Body of pancreas (tissue), 4 donors: ENCODE results near the gene EDIL3. TPM values are rescaled to one million over a fixed set of nuclear protein-coding genes. Genes with fewer than 3 reads are reported as not detected.

ENCODE experiments used
- ATAC-seq: fragments of 150-250 bp; one replicate; pipeline ENCODE4 v1.9.1; 2016
- DNase-seq, 4 donors: peaks; one replicate each; pipeline ENCODE4 v3.0.0-alpha.2; 2019
- H3K27ac ChIP-seq, 4 donors: fragments of 200-600 bp; sonication (generic); 1 replicate in 3 of 4; 2 replicates in 1 of 4; pipeline versions ENCODE4 v1.5.1 to v1.6.1; 2016 to 2019; ENCODE audit warnings: mild to moderate bottlenecking in 1 of 4, mixed read lengths in 1 of 4, moderate library complexity in 1 of 4
- H3K27me3 ChIP-seq, 2 donors: fragments of 200-600 bp; sonication (generic); one replicate each; pipeline ENCODE4 v1.6.0; 2016; ENCODE audit warnings: mild to moderate bottlenecking in 1 of 2
- H3K36me3 ChIP-seq, 2 donors: fragments of 200-600 bp; sonication (generic); replicated peaks in 1 of 2; 2 replicates each; pipeline ENCODE4 v1.5.1; 2016; ENCODE audit warnings: low read depth in 2 of 2; ENCODE audit not compliant: insufficient read depth in 1 of 2
- H3K4me1 ChIP-seq: fragments of 200-600 bp; sonication (generic); one replicate; pipeline ENCODE4 v1.6.0; 2016
- H3K4me3 ChIP-seq, 2 donors: fragments of 200-600 bp; sonication (generic); 1 replicate in 1 of 2; 2 replicates in 1 of 2; pipeline ENCODE4 v1.5.1; 2016 to 2019
- H3K9me3 ChIP-seq, 3 donors: fragments of 200-600 bp; sonication (generic); 1 replicate in 2 of 3; 2 replicates in 1 of 3; pipeline ENCODE4 v1.5.1; 2016
- POLR2A ChIP-seq, 3 donors: fragments of 450-650 bp; IDR thresholded peaks; one replicate each; pipeline ENCODE4 v1.6.1; 2016; ENCODE audit warnings: antibody characterized with exemption in 3 of 3, mild to moderate bottlenecking in 2 of 3
- WGBS, 2 donors: methylation state at CpG; one replicate each; pipeline ENCODE4 v1.1.5; 2017; 5-methylcytosine and 5-hydroxymethylcytosine counted together
- intact Hi-C: fragments of 100-400 bp; cut with DNase I; formaldehyde crosslinking; loops from one replicate; pipeline ENCODE4 v1.15.1; 2023
- total RNA-seq, 2 donors: library from RNA; depleted of rRNA; stranded (reverse); fragments of >200 nt; gene quantifications; one replicate each; pipeline ENCODE4 v1.1.0, GENCODE V29; 2016
- TF ChIP-seq, protein P1 (sequence below), 7 experiments: fragments of 450-650 bp in 4 of 7; fragments of 200-600 bp in 3 of 7; sonication (generic) in 3 of 7; IDR thresholded peaks; one replicate each; pipeline ENCODE4 v1.5.1; 2016 to 2019; ENCODE audit warnings: antibody characterized with exemption in 7 of 7

Gene EDIL3
- total RNA-seq, 2 donors from 2014 or later = 2.3 to 4.7 TPM

DNA sequence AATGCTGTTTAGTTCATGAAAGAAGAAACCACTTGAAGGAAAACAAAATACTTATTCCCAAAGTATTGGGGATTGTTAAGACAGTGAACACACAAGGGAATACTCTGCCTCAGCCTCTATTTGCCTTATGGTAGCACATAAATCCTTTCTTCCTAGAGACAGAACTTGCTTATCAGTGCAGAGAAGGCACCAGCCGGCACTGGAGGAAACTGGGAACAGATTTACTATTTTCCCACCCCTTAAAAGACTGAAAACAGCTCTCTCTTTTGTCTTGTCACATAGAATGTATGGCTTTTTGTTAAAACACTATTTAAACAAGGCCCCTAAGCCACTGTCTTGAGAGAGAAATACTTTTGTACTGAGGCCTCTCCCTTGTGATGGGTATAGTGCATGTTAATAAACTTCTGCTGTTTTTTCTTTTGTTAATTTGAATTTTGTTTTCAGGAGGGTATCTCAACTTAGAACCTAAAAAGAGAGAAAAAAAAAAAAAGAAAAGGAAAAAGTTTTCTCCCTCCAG lies 40.7 kb upstream of the EDIL3 start:
- 6 to 32% methylated on average over 1 of the region's 1 CpG for WGBS, 2 donors
- DNase-seq (no peak), ATAC-seq (no peak)
- Histone ChIP-seq H3K9me3 (no peaks in the 10 kb centered on the region), H3K27ac (no peak overlapping the region), H3K27me3 (no peaks in the 10 kb centered on the region), H3K4me1 (no peaks in the 10 kb centered on the region), H3K4me3 (no peak overlapping the region), H3K36me3 (no peaks in the 10 kb centered on the region)
- intact Hi-C loops = no loop called here
- no peak for TF ChIP-seq POLR2A (IDR thresholded peaks at IDR 0.05)

DNA sequence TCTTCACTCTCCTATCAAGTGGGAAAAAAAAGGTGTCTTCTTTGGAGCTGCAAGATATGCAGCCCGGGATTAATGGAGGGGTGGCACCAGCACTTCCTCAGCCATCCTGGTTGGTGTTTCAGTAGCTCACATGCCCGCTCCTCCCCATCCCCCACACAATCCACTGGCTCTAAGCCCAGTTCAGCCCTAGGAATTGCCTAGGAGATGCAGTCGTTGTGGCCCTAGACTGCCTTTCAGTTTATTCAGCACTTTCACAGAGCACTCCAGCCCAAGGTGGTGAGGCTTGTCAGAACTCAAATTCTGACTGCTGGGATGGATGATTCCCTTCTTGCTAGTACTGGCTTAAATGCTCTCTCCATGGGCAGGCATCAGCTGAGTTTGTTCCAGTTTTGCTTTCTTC lies 35.1 kb upstream of the EDIL3 start:
- Histone ChIP-seq H3K9me3 (no peaks in the 10 kb centered on the region), H3K4me3 (no peak overlapping the region), H3K36me3 (no peaks in the 10 kb centered on the region), H3K4me1 (no peaks in the 10 kb centered on the region), H3K27me3 (no peaks in the 10 kb centered on the region), H3K27ac (no peak overlapping the region)
- DNase-seq (no peak), ATAC-seq (no peak)
- intact Hi-C loops = no loop called here
- WGBS, 2 donors = 72 to 85% methylated on average over 3 of the region's 3 CpGs
- TF ChIP-seq, protein P1, sequence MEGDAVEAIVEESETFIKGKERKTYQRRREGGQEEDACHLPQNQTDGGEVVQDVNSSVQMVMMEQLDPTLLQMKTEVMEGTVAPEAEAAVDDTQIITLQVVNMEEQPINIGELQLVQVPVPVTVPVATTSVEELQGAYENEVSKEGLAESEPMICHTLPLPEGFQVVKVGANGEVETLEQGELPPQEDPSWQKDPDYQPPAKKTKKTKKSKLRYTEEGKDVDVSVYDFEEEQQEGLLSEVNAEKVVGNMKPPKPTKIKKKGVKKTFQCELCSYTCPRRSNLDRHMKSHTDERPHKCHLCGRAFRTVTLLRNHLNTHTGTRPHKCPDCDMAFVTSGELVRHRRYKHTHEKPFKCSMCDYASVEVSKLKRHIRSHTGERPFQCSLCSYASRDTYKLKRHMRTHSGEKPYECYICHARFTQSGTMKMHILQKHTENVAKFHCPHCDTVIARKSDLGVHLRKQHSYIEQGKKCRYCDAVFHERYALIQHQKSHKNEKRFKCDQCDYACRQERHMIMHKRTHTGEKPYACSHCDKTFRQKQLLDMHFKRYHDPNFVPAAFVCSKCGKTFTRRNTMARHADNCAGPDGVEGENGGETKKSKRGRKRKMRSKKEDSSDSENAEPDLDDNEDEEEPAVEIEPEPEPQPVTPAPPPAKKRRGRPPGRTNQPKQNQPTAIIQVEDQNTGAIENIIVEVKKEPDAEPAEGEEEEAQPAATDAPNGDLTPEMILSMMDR (IDR thresholded peaks at IDR 0.05) = no peak
- no peak for TF ChIP-seq POLR2A (IDR thresholded peaks at IDR 0.05)

DNA sequence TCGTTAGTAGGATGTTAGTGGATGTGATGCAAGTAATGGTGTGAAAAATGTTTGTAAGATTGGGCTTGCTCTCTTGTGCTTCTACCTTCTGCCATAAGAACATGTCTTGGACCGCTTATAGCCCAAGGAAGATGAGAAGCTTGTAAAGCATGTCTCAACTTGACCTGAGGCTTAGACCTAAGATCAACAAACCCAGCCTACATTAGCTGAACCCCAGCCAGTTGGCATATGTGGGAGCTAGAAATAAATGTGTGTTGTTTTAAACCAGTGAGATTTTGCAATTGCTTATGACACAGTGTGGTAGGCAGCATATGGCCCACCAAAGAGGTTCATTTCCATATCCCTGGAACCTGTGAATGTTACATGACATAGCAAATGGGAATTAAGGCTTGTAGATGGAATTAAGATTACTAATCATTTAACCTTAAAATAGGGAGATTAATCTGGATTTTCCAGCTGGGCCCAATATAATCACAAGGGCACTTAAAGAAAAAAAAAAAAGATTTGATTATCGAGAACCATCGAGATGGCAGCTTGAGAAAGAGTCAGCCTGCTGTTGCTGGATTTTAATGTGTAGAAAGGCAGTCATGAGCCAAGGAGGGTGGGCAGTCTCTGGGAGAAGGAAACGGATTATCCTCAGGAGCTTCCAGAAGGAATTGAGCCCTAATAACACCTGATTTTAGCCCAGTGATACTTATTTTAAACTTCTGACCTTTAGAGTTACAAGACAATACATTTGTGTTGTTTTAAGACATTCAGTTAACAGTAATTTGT lies 27.3 kb upstream of the EDIL3 start:
- no peak for DNase-seq
- TF ChIP-seq, protein P1 (IDR thresholded peaks at IDR 0.05) = no peak
- no peak overlapping the region for H3K27ac ChIP-seq
- no peaks in the 10 kb centered on the region for H3K36me3 ChIP-seq
- H3K9me3 ChIP-seq = no peaks in the 10 kb centered on the region
- no peak overlapping the region for H3K4me3 ChIP-seq
- no peaks in the 10 kb centered on the region for H3K4me1 ChIP-seq
- 72 to 80% methylated on average over 4 to 5 of the region's 5 CpGs for WGBS, 2 donors
- intact Hi-C loops = no loop called here
- no peak for ATAC-seq
- H3K27me3 ChIP-seq = no peaks in the 10 kb centered on the region

DNA sequence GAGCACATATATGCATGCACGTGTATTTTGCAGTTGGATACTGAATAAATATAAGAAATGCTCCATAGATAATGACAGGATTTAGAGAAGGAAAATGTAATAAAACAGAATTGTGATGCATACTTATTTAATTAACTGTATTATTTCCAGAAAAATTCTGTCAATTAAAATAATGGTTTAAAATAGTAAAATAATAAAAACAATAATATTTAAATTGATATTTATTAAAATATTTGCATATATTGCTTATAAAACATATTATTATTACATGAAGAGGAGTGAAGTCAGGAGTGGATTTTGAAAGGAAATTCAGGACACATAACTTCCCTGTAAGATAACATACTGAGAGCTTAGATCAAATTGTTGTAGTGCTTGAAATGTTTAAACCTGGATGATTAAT lies 21.4 kb upstream of the EDIL3 start:
- H3K4me1 ChIP-seq = no peaks in the 10 kb centered on the region
- no peaks in the 10 kb centered on the region for H3K9me3 ChIP-seq
- no peak for DNase-seq
- TF ChIP-seq POLR2A (IDR thresholded peaks at IDR 0.05) = no peak
- TF ChIP-seq, protein P1 (IDR thresholded peaks at IDR 0.05) = no peak
- H3K27ac ChIP-seq = no peak overlapping the region
- no peaks in the 10 kb centered on the region for H3K27me3 ChIP-seq
- no peak for ATAC-seq
- no peaks in the 10 kb centered on the region for H3K36me3 ChIP-seq
- intact Hi-C loops = no loop called here
- H3K4me3 ChIP-seq = no peak overlapping the region
- 56 to 58% methylated on average over 1 of the region's 1 CpG for WGBS, 2 donors

DNA sequence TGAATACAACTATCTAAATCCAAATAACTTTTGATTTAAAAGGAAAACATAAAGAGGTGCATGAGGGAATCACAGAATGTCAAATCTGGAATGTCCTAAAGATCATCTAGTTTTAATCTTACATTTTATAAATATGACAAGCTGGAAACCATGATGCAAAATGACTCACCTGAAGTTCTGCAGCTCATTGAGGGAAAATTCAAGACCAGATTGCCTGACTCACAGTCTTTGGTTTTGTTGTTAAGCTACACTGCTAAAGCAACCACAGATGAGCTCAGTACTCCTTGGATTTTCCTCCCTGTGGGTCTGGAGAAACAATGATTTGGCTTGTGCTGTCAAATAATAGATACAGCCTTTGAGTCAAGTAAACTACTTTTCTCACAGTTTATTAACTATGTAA lies 19.1 kb upstream of the EDIL3 start:
- ATAC-seq (no peak), DNase-seq (no peak)
- Histone ChIP-seq H3K36me3 (no peaks in the 10 kb centered on the region), H3K4me1 (no peaks in the 10 kb centered on the region), H3K27me3 (no peaks in the 10 kb centered on the region), H3K4me3 (no peak overlapping the region), H3K27ac (no peak overlapping the region), H3K9me3 (no peaks in the 10 kb centered on the region)
- intact Hi-C loops = no loop called here
- TF ChIP-seq, protein P1 (IDR thresholded peaks at IDR 0.05) = no peak
- no peak for TF ChIP-seq POLR2A (IDR thresholded peaks at IDR 0.05)
